ENCODE results near the gene TBCEL. TPM values are rescaled to one million over a fixed set of nuclear protein-coding genes. Genes with fewer than 3 reads are reported as not detected.

Gene TBCEL
- total and polyA plus RNA-seq, 2 donors (not counting 3 experiments of a cell fraction or from before 2014, with no cell fraction given): 5.6 to 19.5 TPM

- Histone ChIP-seq H3K9me1 (replicated peaks; ENCODE audit: control insufficient read depth, extremely low read depth, insufficient read depth, low read length) (no peaks in the 10 kb centered on the region), H3K9me3 (replicated peaks; ENCODE audit: control insufficient read depth, insufficient read depth, low read length) (no peaks in the 10 kb centered on the region), H3K36me3 (ENCODE audit: control insufficient read depth in 2 of 2, extremely low read depth in 1 of 2, insufficient read depth in 2 of 2, low read length in 2 of 2) (peaks cover 0 to 1% of the 10 kb centered on the region in 2 experiments), H3K4me2 (ENCODE audit: insufficient read depth, low read length) (no peak overlapping the region), H3K79me2 (ENCODE audit: control insufficient read depth, insufficient read depth, low read length) (no peaks in the 10 kb centered on the region), H3K27ac (ENCODE audit: insufficient read depth, low read depth, low read length) (no peak overlapping the region), H3K9ac (replicated peaks; ENCODE audit: extremely low read depth, insufficient read depth, low read length) (no peak overlapping the region), H4K20me1 (replicated peaks; ENCODE audit: control insufficient read depth, extremely low read depth, insufficient read depth, low read length) (no peaks in the 10 kb centered on the region), H2AFZ (ENCODE audit: low read depth, low read length) (no peak overlapping the region), H3K27me3 (ENCODE audit: control insufficient read depth in 2 of 2, insufficient read depth in 2 of 2, low read length in 2 of 2) (no peaks in the 10 kb centered on the region), H3K4me1 (ENCODE audit: control insufficient read depth, extremely low read depth, insufficient read depth, low read length) (peaks cover 6% of the 10 kb centered on the region), H3K4me3 (replicated peaks in 1 of 3; ENCODE audit: insufficient read depth in 1 of 3, low read depth in 1 of 3, low read length in 3 of 3) (no peak overlapping the region)
- ChIA-PET CTCF (interaction anchor here (1.4 kb wide), 1 partner anchor 16 kb away, joined by 6 read pairs; no protein-coding TSS in a partner anchor), POLR2A (no interaction called here)
- DNase-seq (ENCODE audit: low read depth, low spot score): no peak
- no peak for TF ChIP-seq POLR2A (IDR thresholded peaks at IDR 0.05; ENCODE audit: low read depth, low read length)
- TF ChIP-seq GATA2 (IDR thresholded peaks at IDR 0.05; ENCODE audit: insufficient read depth, insufficient read length, low read depth, low read length): no peak
- BruUV-seq (replicated peaks): no TSS peak
- FAIRE-seq: no peak
- dilution Hi-C loops (cut with MboI; ENCODE audit: extremely low pct_ligation_motif_present, low sequenced_read_pairs) (no loop called here), intact Hi-C loops (cut with micrococcal nuclease) (no loop called here)
Observed at GRCh38 chr11:121067962-121068647, 44.2 kb downstream of the TBCEL start.

- H4K20me1 ChIP-seq (replicated peaks; ENCODE audit: control insufficient read depth, extremely low read depth, insufficient read depth, low read length): no peaks in the 10 kb centered on the region
- no peak overlapping the region for H3K4me3 ChIP-seq (replicated peaks in 1 of 3; ENCODE audit: insufficient read depth in 1 of 3, low read depth in 1 of 3, low read length in 3 of 3)
- CTCF ChIA-PET: no interaction called here
- no peak overlapping the region for H3K27ac ChIP-seq (ENCODE audit: insufficient read depth, low read depth, low read length)
- no peak overlapping the region for H3K4me2 ChIP-seq (ENCODE audit: insufficient read depth, low read length)
- peaks cover 0 to 1% of the 10 kb centered on the region in 2 experiments for H3K36me3 ChIP-seq (ENCODE audit: control insufficient read depth in 2 of 2, extremely low read depth in 1 of 2, insufficient read depth in 2 of 2, low read length in 2 of 2)
- TF ChIP-seq POLR2A (IDR thresholded peaks at IDR 0.05; ENCODE audit: low read depth, low read length) (no peak), CTCF (IDR thresholded peaks at IDR 0.05; ENCODE audit: extremely low read depth in 1 of 2, insufficient read depth in 1 of 2, low read depth in 1 of 2, low read length in 2 of 2) (no peak), FOS (IDR thresholded peaks at IDR 0.05; ENCODE audit: borderline replicate concordance, insufficient read depth, low read length) (no peak), GATA2 (IDR thresholded peaks at IDR 0.05; ENCODE audit: insufficient read depth, insufficient read length, low read depth, low read length) (no peak), MYC (IDR thresholded peaks at IDR 0.05; ENCODE audit: low read depth, low read length) (no peak), EZH2 (IDR thresholded peaks at IDR 0.05; ENCODE audit: borderline replicate concordance, low read depth, low read length, severe bottlenecking) (no peak), JUN (IDR thresholded peaks at IDR 0.05; ENCODE audit: borderline replicate concordance, insufficient read depth, insufficient read length, low read depth) (no peak), POLR2AphosphoS5 (IDR thresholded peaks at IDR 0.05; ENCODE audit: insufficient read depth, low read depth, low read length) (no peak), MAX (IDR thresholded peaks at IDR 0.05; ENCODE audit: insufficient read depth, insufficient read length) (no peak)
- FAIRE-seq (no peak), DNase-seq (ENCODE audit: low read depth, low spot score) (no peak)
- no peak overlapping the region for H2AFZ ChIP-seq (ENCODE audit: low read depth, low read length)
- no peaks in the 10 kb centered on the region for H3K79me2 ChIP-seq (ENCODE audit: control insufficient read depth, insufficient read depth, low read length)
- dilution Hi-C loops (cut with MboI; ENCODE audit: extremely low pct_ligation_motif_present, low sequenced_read_pairs) (no loop called here), intact Hi-C loops (cut with micrococcal nuclease) (no loop called here)
- peaks cover 6% of the 10 kb centered on the region for H3K4me1 ChIP-seq (ENCODE audit: control insufficient read depth, extremely low read depth, insufficient read depth, low read length)
- H3K9ac ChIP-seq (replicated peaks; ENCODE audit: extremely low read depth, insufficient read depth, low read length): no peak overlapping the region
- no TSS peak for BruUV-seq (replicated peaks)
- POLR2A ChIA-PET: no interaction called here
- H3K9me3 ChIP-seq (replicated peaks; ENCODE audit: control insufficient read depth, insufficient read depth, low read length): no peaks in the 10 kb centered on the region
- H3K9me1 ChIP-seq (replicated peaks; ENCODE audit: control insufficient read depth, extremely low read depth, insufficient read depth, low read length): no peaks in the 10 kb centered on the region
- H3K27me3 ChIP-seq (ENCODE audit: control insufficient read depth in 2 of 2, insufficient read depth in 2 of 2, low read length in 2 of 2): no peaks in the 10 kb centered on the region
Observed at GRCh38 chr11:121068787-121069186, 44.9 kb downstream of the TBCEL start.

Measured in endothelial cell of umbilical vein (primary cell).